Naive thymus-derived CD4-positive, alpha-beta T cell (primary cell): Measurements from ENCODE around the gene DTNA. TPM values are rescaled to one million over a fixed set of nuclear protein-coding genes. Genes with fewer than 3 reads are reported as not detected.

Experiments used
- ATAC-seq: fragments of 150-1000 bp; cut with Tn5 transposase; 2 replicates; pipeline ENCODE4 v1.10.0; 2021; ENCODE audit warnings: mild to moderate bottlenecking, moderate library complexity
- CTCF ChIA-PET: fragments of 350-600 bp; sonication (Branson Sonifier 250); formaldehyde crosslinking; loops from one replicate; lab custom pipeline; 2021; ENCODE audit warnings: antibody characterized with exemption; lab: Charles Lee
- POLR2A ChIA-PET: fragments of 350-600 bp; sonication (Branson Sonifier 250); formaldehyde crosslinking; loops from one replicate; lab custom pipeline; 2021; ENCODE audit warnings: antibody characterized with exemption, inconsistent platforms; lab: Charles Lee
- DNase-seq, 9 donors: peaks; one replicate each; pipeline versions ENCODE4 v3.0.0 to v3.0.0-alpha.2; 2020 to 2022; ENCODE audit warnings: mixed read lengths in 1 of 9
- H3K27ac ChIP-seq: one replicate; pipeline ENCODE4 v1.7.0; 2013; ENCODE audit warnings: mild to moderate bottlenecking, low read depth, low read length, moderate library complexity
- H3K27me3 ChIP-seq, 2 donors: one replicate each; pipeline ENCODE4 v1.7.0; 2013; ENCODE audit warnings: low read length in 2 of 2, mild to moderate bottlenecking in 2 of 2, moderate library complexity in 2 of 2; ENCODE audit not compliant: control insufficient read depth in 2 of 2, insufficient read depth in 2 of 2
- H3K36me3 ChIP-seq, 3 experiments: 1 replicate in 2 of 3; 2 replicates in 1 of 3; pipeline ENCODE4 v1.7.0; 2013; ENCODE audit warnings: low read length in 3 of 3, mild to moderate bottlenecking in 3 of 3, moderate library complexity in 1 of 3; ENCODE audit not compliant: insufficient read depth in 3 of 3, control insufficient read depth in 2 of 3
- H3K4me1 ChIP-seq, 2 donors: one replicate each; pipeline ENCODE4 v1.7.0; 2013; ENCODE audit warnings: low read length in 2 of 2, mild to moderate bottlenecking in 2 of 2, moderate library complexity in 1 of 2; ENCODE audit not compliant: control insufficient read depth in 2 of 2, insufficient read depth in 2 of 2
- H3K4me3 ChIP-seq: 2 replicates; pipeline ENCODE4 v1.7.0; 2013; ENCODE audit warnings: mild to moderate bottlenecking, low read length
- H3K9me3 ChIP-seq, 3 experiments: 1 replicate in 2 of 3; 2 replicates in 1 of 3; pipeline ENCODE4 v1.7.0; 2013; ENCODE audit warnings: low read length in 3 of 3; ENCODE audit not compliant: control insufficient read depth in 2 of 3
- H3K27ac Mint-ChIP-seq, 9 donors: one replicate each; pipeline ENCODE4 v1.8.0; 2020 to 2022; ENCODE audit warnings: mixed read lengths in 9 of 9, mild to moderate bottlenecking in 8 of 9, moderate library complexity in 5 of 9, inconsistent platforms in 2 of 9
- H3K27me3 Mint-ChIP-seq, 5 donors: one replicate each; pipeline ENCODE4 v1.8.0; 2021 to 2022; ENCODE audit warnings: mixed read lengths in 5 of 5, mild to moderate bottlenecking in 1 of 5
- H3K36me3 Mint-ChIP-seq, 5 donors: one replicate each; pipeline ENCODE4 v1.8.0; 2020 to 2022; ENCODE audit warnings: mixed read lengths in 5 of 5, mild to moderate bottlenecking in 3 of 5, inconsistent platforms in 1 of 5
- H3K4me1 Mint-ChIP-seq, 7 donors: one replicate each; pipeline ENCODE4 v1.8.0; 2020 to 2022; ENCODE audit warnings: mixed read lengths in 7 of 7, mild to moderate bottlenecking in 3 of 7, inconsistent platforms in 1 of 7
- H3K4me3 Mint-ChIP-seq, 10 donors: one replicate each; pipeline ENCODE4 v1.8.0; 2020 to 2022; ENCODE audit warnings: mild to moderate bottlenecking in 10 of 10, mixed read lengths in 10 of 10, moderate library complexity in 6 of 10, inconsistent platforms in 2 of 10
- H3K9me3 Mint-ChIP-seq, 11 donors: one replicate each; pipeline ENCODE4 v1.8.0; 2020 to 2022; ENCODE audit warnings: mixed read lengths in 11 of 11, mild to moderate bottlenecking in 4 of 11, inconsistent platforms in 1 of 11, moderate library complexity in 1 of 11
- intact Hi-C, 2 donors: fragments of 100-400 bp; cut with micrococcal nuclease; formaldehyde crosslinking; loops; one replicate each; pipeline ENCODE4 v1.15.1; 2023
- polyA plus RNA-seq, 2 donors: library from polyadenylated mRNA; unstranded; fragments of 300-500 nt; fragmentation: Illumina TruSeq; gene quantifications; one replicate each; pipeline ENCODE4 v1.2.3, GENCODE V29; 2021
- total RNA-seq, 6 experiments: library from RNA in 5 of 6; stranded (reverse) in 5 of 6; gene quantifications; 1 replicate in 5 of 6; 2 replicates in 1 of 6; pipeline ENCODE4 v1.2.3 and lab custom pipeline; 2021 to 2026

The DTNA gene
- total and polyA plus RNA-seq, 7 experiments from 2014 or later = 0.49 to 1.5 (median 0.63) TPM; not detected in 3

DNA sequence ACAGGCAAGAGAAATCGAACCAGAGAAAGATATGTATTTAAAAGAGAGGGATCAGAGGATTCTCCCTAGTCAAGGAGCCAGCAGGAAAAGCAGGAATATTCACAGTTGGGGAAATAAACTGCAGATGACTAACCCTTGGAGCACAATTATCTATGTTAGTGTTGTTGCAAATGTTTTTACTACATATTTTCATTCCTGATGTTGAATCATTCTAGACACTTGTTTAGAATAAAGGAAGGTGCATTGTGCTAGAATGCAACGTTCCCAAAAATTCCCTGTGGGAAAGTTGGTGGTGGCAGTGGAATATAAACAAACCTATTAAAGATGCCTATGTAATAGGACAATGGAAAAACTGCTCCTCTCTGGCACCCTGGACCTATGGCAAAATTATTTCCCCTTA lies 63.3 kb downstream of the DTNA start:
- intact Hi-C loops = no loop called here
- DNase-seq = no peak
- H3K9me3 Mint-ChIP-seq = peaks cover 0 to 10% (median 0%) of the 10 kb centered on the region in 11 donors
- H3K27ac Mint-ChIP-seq = no peak overlapping the region
- ChIA-PET CTCF (no interaction called here), POLR2A (no interaction called here)
- no peak overlapping the region for H3K4me3 Mint-ChIP-seq
- no peaks in the 10 kb centered on the region for H3K4me1 ChIP-seq
- H3K27me3 ChIP-seq = no peaks in the 10 kb centered on the region
- no peaks in the 10 kb centered on the region for H3K9me3 ChIP-seq
- no peaks in the 10 kb centered on the region for H3K36me3 ChIP-seq
- peaks cover 9 to 42% (median 19%) of the 10 kb centered on the region in 5 donors for H3K27me3 Mint-ChIP-seq
- H3K27ac ChIP-seq = no peak overlapping the region
- H3K36me3 Mint-ChIP-seq = no peaks in the 10 kb centered on the region
- no peak overlapping the region for H3K4me3 ChIP-seq
- ATAC-seq = no peak
- no peaks in the 10 kb centered on the region for H3K4me1 Mint-ChIP-seq

DNA sequence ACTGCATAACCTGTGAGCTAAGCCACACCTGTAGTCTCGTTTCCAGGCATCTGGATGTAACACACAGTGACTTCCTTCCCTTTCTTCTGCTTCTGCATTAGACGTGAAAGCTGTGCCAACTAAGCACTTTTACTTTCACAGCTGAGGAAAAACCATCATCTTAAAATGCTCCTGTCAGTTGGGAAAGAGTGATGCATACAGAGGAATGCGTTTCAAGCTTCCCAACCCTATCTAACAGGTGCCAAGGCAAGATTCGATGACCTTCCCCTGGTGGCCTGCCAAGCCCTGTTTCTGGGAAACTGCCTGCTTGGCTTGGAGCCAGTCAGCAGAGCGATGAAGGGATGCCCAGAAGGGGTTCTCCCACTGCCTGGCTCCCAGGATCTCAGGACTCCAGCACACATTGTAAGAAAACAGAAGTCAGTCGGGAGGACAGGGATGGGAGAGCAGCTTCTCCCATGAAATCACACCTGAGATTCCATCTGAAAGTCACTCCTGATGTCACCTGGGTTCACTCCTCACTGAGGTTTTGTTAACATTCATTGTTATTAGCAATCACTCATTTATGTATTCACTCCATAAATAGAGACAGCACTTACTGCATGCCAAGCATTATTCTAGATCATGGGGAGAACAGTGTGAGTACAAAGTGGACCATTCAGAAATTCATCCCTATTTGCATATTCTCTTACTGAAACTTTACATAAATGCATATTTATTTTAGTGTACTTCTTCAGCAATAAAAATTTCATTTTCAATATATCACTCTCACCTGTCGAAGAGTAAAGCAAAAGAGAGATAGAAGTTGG lies 64.1 kb downstream of the DTNA start:
- H3K4me3 ChIP-seq = no peak overlapping the region
- intact Hi-C loops = no loop called here
- Mint-ChIP-seq H3K4me3 (no peak overlapping the region), H3K27me3 (peaks cover 9 to 42% (median 14%) of the 10 kb centered on the region in 5 donors), H3K4me1 (no peaks in the 10 kb centered on the region), H3K9me3 (peaks cover 0 to 6% (median 0%) of the 10 kb centered on the region in 11 donors), H3K27ac (no peak overlapping the region), H3K36me3 (no peaks in the 10 kb centered on the region)
- no peaks in the 10 kb centered on the region for H3K27me3 ChIP-seq
- H3K9me3 ChIP-seq = no peaks in the 10 kb centered on the region
- no peak overlapping the region for H3K27ac ChIP-seq
- ChIA-PET CTCF (no interaction called here), POLR2A (no interaction called here)
- ATAC-seq (no peak), DNase-seq (no peak)
- no peaks in the 10 kb centered on the region for H3K36me3 ChIP-seq
- H3K4me1 ChIP-seq = no peaks in the 10 kb centered on the region

- H3K4me1 ChIP-seq = no peaks in the 10 kb centered on the region
- H3K9me3 ChIP-seq = no peaks in the 10 kb centered on the region
- no peaks in the 10 kb centered on the region for H3K36me3 ChIP-seq
- H3K4me3 Mint-ChIP-seq = no peak overlapping the region
- no peaks in the 10 kb centered on the region for H3K36me3 Mint-ChIP-seq
- peaks cover 0 to 6% (median 0%) of the 10 kb centered on the region in 11 donors for H3K9me3 Mint-ChIP-seq
- CTCF ChIA-PET = no interaction called here
- H3K27ac Mint-ChIP-seq = no peak overlapping the region
- H3K27ac ChIP-seq = no peak overlapping the region
- no peaks in the 10 kb centered on the region for H3K4me1 Mint-ChIP-seq
- H3K4me3 ChIP-seq = no peak overlapping the region
- DNase-seq = no peak
- POLR2A ChIA-PET = no interaction called here
- intact Hi-C loops = no loop called here
- no peak for ATAC-seq
- H3K27me3 ChIP-seq = no peaks in the 10 kb centered on the region
- H3K27me3 Mint-ChIP-seq = peaks cover 9 to 42% (median 14%) of the 10 kb centered on the region in 5 donors
Observed at GRCh38 chr18:34775461-34775860, 65.4 kb downstream of the DTNA start.

GRCh38 chr18:34779112-34779511 lies 69.0 kb downstream of the DTNA start:
- Histone ChIP-seq H3K27ac (no peak overlapping the region), H3K4me3 (no peak overlapping the region), H3K36me3 (no peaks in the 10 kb centered on the region), H3K9me3 (no peaks in the 10 kb centered on the region), H3K27me3 (no peaks in the 10 kb centered on the region), H3K4me1 (no peaks in the 10 kb centered on the region)
- Mint-ChIP-seq H3K27ac (no peak overlapping the region), H3K4me1 (peaks cover 0 to 5% (median 0%) of the 10 kb centered on the region in 7 donors), H3K27me3 (peaks cover 5 to 30% (median 7%) of the 10 kb centered on the region in 5 donors), H3K9me3 (peaks cover 0 to 6% (median 0%) of the 10 kb centered on the region in 11 donors), H3K4me3 (no peak overlapping the region), H3K36me3 (no peaks in the 10 kb centered on the region)
- POLR2A ChIA-PET = no interaction called here
- DNase-seq (no peak), ATAC-seq (no peak)
- CTCF ChIA-PET = interaction anchor here (1.0 kb wide), 1 partner anchor 9 kb away, joined by 3 read pairs; no protein-coding TSS in a partner anchor
- intact Hi-C loops = no loop called here

DNA sequence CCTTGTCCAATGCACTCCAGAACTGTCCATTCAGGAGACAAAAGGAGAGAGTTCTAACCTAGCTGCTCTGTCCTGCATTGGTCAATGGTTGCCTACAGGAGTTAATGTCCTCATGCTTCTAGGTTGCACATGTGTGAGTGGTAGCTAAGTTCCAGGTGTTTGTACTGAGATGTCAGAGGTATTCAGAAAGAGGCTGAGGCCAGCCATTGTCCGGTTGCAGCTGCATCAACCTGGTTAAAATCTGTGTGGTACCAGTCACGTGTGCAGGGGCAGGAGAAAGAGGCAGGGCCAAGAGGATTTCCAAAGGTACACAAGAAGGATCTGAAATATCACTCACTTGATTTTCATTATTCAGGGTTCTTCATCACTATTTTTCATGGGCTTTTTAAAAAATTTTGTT lies 70.8 kb downstream of the DTNA start:
- H3K36me3 ChIP-seq = no peaks in the 10 kb centered on the region
- ChIA-PET POLR2A (interaction anchor here (0.7 kb wide), 1 partner anchor 48 kb away, joined by 3 read pairs; no protein-coding TSS in a partner anchor), CTCF (no interaction called here)
- Mint-ChIP-seq H3K27me3 (peaks cover 3 to 29% (median 6%) of the 10 kb centered on the region in 5 donors), H3K4me1 (peaks cover 0 to 6% (median 0%) of the 10 kb centered on the region in 7 donors), H3K36me3 (no peaks in the 10 kb centered on the region), H3K9me3 (peaks cover 0 to 6% (median 0%) of the 10 kb centered on the region in 11 donors), H3K27ac (no peak overlapping the region), H3K4me3 (no peak overlapping the region)
- no peak overlapping the region for H3K4me3 ChIP-seq
- intact Hi-C loops = no loop called here
- no peak for DNase-seq
- H3K27ac ChIP-seq = no peak overlapping the region
- H3K4me1 ChIP-seq = no peaks in the 10 kb centered on the region
- H3K9me3 ChIP-seq = no peaks in the 10 kb centered on the region
- no peaks in the 10 kb centered on the region for H3K27me3 ChIP-seq
- no peak for ATAC-seq

DNA sequence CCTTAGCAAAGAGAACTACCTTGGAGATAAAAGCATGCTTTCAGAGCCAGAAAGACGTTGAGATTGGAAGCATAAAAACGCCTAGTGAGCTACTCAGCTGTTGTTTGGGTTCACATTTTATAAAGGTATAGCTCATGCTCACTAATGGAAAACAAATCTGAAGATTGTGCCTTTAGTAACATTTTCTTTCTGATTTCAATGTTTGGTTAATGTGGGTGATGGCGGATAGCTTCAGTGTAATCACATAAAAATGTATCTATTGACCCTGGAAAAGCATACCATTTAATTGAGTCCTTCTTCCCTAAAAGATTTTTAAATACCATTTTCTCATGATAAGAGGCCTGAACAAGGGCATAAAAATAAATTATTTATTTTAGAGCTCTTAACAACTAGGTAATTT lies 73.4 kb downstream of the DTNA start:
- H3K9me3 Mint-ChIP-seq = no peaks in the 10 kb centered on the region
- H3K27ac Mint-ChIP-seq = no peak overlapping the region
- DNase-seq (no peak), ATAC-seq (no peak)
- Histone ChIP-seq H3K27me3 (no peaks in the 10 kb centered on the region), H3K27ac (no peak overlapping the region), H3K4me3 (no peak overlapping the region), H3K36me3 (no peaks in the 10 kb centered on the region), H3K9me3 (no peaks in the 10 kb centered on the region), H3K4me1 (no peaks in the 10 kb centered on the region)
- intact Hi-C loops = no loop called here
- H3K4me3 Mint-ChIP-seq = no peak overlapping the region
- CTCF ChIA-PET = no interaction called here
- no peaks in the 10 kb centered on the region for H3K36me3 Mint-ChIP-seq
- H3K4me1 Mint-ChIP-seq = peaks cover 0 to 6% (median 0%) of the 10 kb centered on the region in 7 donors
- POLR2A ChIA-PET = no interaction called here
- H3K27me3 Mint-ChIP-seq = peaks cover 3 to 25% (median 6%) of the 10 kb centered on the region in 5 donors
